HT1080 (cell line): ENCODE measurements around the gene CDH23. TPM values are rescaled to one million over a fixed set of nuclear protein-coding genes. Genes with fewer than 3 reads are reported as not detected.

ENCODE experiments used
- DNase-seq: peaks from one replicate; pipeline ENCODE4 v3.0.0-alpha.2; 2015; ENCODE audit warnings: low read depth
- total RNA-seq: library from RNA; depleted of rRNA; stranded (reverse); fragments of >200 nt; shearing (Covaris generic); gene quantifications from 2 replicates; pipeline ENCODE4 v1.2.3, GENCODE V29; 2014

Gene CDH23
- total RNA-seq, 1 experiment from 2014 or later, result 0.23 TPM

DNA sequence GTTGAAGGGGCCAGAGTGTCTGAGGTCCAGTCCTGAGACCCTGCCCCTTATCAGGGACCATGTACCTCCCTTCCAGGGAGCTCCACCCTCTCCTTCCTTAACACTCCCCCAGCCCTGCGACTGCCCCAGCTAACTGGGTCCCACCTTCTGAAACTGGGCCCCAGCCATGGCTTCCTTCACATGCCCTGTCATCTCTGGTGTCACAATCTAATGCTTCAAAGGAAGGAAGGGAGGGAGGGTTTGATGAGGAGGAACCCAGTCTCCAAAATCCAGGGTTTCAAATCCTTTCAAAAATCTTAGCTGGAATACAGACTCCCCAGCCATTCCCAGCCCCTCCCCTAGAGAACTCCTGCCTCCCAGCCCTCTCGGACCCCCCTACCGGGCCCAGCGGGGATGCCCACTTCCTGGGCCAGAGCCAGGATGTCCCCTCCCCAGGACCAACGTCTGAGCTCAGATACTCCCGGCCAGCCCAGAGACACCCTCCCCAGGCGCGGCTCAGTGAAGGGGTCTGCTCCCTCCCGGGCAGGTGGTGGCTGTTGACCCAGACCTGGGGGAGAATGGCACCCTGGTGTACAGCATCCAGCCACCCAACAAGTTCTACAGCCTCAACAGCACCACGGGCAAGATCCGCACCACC is 304.9 kb downstream of the CDH23 start:
- DNase-seq, result no peak

DNA sequence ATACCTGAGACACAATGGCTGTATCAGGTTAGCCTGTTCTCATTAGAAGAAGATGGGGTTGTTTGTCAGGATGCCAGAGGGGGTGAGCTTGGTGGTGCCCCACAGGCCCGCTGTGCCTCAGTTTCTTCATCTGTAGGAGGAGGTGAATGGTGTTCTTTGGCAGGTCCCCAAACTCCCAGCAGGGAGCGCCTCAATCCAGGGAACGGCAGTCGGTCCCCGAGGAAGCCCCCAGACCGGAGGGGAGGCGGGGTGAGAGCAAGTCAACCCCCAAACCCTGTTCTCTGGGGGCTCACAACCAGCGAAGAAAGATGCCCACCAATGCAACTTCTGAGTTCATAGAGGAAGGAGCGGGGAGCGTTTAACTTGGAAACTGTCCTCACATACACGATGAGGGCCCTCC is 306.9 kb downstream of the CDH23 start:
- DNase-seq, result no peak

DNA sequence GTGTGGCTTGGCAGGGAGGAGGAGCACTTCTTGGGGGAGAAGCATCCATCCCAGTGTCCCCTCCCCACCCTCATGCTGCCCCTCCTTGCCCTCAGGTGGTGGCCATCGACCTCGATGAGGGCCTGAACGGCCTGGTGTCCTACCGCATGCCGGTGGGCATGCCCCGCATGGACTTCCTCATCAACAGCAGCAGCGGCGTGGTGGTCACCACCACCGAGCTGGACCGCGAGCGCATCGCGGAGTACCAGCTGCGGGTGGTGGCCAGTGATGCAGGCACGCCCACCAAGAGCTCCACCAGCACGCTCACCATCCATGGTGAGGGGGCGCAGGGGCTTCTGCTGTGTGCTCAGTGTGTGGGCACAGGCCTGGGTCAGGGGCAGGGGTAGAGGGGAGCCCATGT is 308.1 kb downstream of the CDH23 start:
- DNase-seq, result no peak

DNA sequence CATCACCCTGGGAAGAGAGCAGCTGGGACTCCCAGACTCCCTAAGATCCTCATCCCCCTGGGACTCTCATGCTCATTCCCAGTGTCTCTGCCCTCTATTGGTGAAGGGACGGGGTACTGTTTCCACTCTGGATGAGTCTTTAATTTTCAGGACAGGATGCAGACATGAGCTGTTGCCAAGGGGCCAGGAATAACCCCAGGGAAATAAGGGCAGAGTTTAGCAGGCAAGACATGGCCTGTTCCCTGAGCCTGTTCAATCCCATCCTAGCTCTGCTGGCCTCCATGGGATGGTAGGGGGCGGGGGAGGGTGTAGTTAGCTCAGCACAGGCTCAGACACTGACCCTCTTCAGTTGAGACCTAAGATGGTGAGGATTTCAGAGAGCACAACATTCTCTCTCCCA is 308.9 kb downstream of the CDH23 start:
- DNase-seq, result no peak

DNA sequence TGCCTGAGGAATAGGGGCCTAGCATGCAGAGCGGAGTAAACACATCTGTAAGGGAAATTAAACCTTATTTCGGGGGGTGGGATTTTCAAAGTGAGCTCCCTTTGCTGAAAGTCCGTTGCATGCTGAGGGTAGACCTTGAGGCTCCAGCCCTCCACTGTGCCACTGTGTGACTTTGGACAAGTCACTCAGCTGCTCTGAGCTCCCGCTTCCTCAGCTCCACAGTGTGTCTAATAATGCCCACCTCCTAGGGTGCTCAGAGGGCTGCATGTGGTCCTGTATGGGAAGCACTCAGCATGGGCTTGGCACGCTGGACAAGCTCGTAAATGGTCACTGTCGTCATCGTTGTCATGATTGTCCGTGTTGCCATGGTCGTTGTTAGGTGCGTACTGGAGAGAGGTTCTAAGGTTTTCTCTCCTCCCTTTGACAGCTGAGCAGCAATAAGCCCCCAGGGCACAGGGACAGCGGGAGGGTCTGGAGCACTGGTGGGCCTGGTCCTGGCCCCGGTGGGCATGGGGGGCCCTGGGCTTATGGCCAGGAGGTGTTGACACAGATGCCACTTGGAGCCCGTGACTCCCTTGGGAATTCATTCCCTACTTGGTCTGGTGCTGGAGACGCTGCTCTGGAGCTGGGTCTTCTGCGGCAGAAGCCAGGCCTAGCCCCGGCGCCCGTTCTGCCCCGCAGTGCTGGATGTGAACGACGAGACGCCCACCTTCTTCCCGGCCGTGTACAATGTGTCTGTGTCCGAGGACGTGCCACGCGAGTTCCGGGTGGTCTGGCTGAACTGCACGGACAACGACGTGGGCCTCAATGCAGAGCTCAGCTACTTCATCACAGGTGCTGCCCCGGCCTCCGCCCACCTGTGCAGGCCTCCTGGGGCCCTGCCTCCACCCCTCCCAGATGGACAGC is 309.7 kb downstream of the CDH23 start:
- DNase-seq, result no peak

DNA sequence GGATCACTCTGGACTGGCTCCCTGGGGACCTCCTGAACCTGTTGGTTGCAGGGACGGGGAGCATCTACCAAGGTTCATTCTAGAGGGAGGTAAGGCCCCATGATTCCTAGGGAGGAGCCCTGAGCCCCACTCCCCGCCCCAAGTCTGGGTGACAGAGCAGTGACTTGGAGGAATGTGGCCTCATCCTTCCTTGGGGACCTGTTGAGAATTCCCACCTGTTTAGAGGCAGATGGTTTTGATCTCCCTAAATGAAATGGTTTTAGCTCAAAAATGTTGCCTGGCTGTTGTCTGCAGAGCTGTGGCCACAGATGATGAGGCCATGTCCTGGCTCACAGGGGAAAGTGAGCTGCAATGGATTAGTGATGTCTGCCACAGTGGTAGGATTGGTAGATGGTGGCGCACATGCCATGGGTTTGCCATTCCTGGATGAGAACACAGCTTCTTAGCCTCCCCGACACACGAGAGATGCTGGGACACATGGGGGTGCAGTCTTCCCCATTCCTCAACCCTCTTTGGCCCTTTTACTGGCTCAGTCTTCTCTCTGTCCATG is 310.6 kb downstream of the CDH23 start:
- DNase-seq, result no peak

DNA sequence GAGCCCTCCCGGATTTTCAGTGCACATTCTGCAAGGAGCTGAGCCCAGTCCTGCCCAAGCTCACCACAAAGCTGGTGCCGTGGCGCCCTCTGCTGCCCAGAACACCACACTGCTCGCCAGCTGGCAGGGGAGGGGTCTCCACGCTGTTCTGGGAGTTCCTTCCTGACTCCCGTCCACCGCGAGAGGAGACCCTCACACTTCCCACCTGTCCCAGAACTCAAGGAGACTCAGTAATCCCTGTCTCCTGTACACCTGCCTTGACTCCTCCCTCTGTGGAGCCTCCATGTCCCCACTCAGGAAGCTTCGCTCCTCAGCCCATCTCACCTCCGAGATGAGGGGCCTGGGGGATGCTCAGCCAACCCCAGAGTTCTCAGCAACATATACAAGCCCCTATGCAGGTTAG is 311.6 kb downstream of the CDH23 start:
- DNase-seq, result no peak

DNA sequence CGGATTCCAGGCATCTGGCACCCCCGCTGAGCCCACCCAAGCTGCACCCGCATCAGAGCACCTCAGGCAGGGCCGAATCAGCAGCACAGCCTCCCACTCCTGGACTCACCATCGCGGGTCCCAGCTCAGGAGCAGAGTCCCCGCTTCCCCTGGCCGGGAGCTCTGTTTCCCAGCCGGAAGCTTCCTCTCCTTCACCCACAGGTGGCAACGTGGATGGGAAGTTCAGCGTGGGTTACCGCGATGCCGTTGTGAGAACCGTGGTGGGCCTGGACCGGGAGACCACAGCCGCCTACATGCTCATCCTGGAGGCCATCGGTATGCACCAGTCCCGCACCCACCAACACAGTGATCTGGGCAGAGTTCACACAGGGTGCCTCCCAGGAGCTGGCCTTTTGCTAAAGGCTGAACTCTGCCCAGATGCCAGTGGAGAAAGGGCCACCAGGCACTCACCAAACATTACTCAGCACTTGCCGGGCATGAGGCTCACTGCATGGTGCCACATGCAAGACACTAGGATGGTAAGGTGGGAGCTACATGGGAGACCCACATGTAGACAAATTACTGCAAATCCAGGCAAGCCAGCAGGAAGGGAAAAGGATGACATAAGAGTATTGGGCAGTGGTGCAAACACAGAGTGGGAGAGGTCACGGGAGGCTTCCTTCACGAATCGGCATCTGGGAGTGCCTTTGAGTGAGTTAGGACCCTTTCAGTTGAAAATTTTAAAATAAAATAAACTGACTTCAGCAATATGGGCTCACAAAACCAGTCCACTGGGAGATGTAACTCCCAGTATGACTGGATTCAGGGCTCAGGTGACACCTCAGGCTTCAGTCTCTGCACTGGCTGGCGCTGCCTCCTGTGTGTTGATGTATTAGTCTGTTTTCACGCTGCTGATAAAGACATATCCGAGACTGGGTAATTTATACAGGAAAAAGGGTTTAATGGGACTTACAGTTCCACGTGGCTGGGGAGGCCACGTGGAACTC is 312.5 kb downstream of the CDH23 start:
- no peak for DNase-seq

DNA sequence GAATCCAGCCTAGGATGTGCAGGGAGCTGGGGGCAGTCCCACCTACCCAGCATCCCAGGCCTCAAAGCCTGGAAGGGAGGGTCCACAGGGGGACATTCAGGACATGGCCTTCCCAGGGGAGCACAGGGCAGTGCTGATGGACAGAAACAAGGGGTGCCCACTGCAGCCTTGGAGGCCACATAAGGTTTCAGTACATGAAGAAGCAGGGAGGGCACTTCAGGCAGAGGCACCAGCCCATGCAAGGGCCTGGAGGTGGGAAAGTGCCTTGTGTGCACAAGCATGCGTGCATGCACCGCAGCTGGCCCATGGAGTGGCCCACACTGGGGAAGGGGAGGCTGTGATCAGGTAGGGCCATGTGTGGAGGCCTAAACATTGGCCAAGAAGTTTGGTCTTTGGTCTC is 313.8 kb downstream of the CDH23 start:
- DNase-seq, result no peak

DNA sequence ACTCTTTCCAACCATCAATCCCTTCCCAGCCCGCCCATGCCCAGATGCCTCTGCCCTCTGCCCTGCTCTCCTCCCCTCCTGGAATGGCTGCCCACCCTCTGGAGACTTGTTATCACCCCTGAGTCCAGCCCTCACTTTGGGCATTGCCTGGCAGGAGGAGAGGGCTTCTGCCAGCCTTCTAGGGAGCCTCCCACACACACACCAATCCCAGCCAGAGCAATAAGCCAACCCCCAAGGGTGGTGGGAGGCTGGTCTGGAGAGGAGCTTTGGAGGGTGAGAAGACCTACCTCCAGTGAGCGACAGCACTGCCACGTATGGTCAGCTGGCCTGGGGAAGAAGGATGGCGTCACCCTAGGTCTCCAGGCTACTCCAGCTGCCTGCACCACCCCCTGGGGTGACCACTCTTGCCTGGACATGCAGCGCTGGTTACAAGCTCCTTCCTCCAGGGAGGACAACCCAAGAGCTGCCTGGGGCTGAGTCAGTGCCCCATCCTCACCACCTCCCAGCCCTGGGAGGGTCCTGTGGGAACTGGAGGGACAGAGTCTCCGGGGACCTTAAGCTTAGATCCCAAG is 314.4 kb downstream of the CDH23 start:
- DNase-seq, result no peak

DNA sequence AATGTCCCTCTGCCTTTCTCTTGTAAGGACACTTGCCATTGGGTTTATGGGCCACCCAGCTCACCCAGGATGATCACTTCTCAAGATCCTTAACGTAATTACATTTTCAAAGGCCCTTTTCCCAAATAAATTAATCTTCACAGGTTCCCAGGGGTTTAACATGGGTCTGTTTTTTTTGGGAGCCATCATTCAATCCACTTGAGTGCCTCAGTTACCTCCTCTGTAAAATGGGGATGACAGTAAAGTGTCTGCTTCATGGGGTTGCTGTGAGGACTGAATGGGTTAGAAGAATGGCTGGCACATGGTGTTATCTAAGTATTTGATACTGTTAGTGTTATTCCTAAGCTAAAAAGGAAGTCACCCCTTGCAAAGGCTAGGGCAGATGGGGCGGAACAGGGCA is 315.4 kb downstream of the CDH23 start:
- DNase-seq, result no peak

DNA sequence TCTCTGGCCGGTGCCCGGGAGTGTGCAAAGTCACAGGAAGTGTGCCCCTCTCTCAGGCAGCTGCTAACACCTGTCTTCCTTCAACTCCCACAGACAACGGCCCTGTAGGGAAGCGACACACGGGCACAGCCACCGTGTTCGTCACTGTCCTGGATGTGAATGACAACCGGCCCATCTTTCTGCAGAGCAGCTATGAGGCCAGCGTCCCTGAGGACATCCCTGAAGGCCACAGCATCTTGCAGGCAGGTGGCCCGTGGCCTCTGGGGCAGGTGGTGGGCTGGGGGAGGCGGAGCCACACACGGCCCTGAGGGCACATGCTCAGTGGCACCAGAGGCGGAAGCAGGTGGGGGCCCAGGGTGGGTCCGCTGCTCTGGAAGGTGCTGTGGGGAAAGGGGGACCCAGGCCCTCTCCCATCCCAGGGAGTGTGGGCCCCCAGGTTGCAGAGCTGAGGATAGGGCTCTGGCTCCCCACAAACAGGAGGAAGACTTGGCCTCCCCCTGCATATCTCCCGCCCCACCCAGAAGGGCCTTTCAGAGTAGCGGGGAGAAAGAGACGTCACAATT is 315.9 kb downstream of the CDH23 start:
- no peak for DNase-seq

DNA sequence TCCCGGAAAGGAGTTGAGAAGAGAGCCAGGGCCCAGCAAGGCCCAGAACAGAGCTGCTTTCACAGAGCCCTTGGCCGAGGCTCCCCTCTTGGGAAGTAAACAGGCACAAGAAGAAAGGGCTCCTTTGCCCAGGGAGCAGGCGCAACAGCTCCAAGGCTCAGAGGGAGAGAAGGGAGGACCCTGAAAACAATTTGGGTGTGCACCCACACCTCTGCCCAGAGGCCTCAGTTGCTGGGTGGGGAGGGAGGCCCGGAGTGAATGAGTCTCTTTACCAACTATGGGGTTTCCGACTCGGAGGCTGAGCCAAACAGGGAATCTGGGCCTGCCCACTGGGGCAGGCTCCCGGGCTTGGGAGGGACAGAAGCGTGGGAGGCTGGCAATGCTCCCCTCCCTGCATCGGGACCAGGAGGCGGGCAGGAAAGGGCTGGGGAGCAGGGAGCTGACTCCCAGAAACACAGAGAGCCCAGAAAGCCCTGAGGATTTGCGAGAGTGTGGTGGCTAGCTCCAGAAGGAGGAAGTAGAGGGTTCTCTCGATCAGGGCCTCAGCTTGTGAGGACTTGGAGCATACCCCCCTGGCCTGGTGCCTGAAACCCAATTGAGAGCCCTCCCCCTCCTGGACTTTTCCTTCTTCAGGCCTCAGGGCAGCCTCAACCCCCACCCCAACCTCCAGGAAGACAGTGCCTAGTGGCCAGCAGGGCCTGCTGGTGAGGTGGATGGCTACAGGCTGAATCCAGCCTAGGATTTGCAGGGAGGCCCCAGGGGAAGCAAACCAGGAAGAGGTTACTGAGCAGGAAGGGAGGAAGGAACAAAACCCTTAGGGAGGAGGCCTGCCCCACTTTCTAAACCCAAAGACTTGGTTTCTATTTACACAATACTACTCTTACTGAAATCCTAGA is 316.7 kb downstream of the CDH23 start:
- no peak for DNase-seq

DNA sequence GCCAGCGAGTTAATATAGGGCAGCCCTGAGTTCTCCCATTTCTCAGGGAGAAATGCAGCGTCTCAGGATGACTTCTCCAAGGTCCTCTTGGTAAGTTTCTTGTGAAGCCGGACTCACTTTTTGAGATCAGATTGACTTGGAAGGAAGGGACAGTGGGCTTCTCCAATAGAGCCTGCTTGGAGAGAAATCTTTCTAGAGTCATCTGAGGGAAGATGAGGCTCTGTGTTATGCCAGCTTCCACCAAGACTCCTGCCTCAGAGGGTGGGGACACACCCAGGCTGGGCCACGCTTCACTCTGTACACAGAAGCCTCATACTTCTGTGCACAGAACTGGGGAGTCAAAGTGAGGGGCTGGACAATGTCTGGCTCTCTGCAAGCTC is 317.3 kb downstream of the CDH23 start:
- DNase-seq, result no peak

DNA sequence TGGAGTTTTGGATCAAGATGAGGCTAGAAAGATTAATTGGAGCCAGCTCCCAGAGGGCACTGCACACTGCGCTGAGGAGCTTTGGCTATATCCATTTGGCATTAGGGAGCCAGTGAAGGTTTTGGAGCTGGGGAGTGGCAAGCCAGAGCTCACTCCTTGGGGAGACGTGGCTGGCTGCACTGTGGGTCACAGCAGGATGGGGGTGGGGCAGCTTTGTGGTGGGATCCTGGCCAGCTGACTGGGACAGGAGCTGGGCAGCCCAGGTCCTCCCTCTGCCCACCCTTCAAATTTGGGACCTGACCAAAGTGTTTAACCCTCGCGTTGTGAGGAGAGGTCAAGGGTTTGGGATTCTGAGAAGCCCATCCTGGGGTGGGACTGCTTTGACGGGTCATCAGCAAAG is 317.9 kb downstream of the CDH23 start:
- DNase-seq, result no peak

DNA sequence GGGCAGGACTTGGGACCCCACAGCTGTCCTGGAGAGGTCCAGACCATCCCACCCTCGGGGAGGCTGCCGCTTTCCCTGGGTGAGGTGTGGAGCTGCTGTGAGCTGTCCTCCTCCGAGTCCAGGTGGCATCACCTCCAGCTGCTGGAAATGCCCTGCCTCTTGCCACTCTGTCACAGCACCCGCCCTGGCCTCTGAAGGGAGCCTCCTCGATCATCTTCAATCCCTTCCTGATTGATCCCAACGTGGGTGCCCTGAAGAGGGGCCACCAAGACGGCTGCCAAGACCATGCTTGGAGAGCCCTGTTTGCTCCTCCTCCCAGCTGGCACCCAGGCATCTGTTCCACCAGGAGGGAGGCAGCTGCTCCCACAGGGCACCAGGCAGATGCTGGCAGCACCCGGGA is 318.3 kb downstream of the CDH23 start:
- DNase-seq, result no peak

DNA sequence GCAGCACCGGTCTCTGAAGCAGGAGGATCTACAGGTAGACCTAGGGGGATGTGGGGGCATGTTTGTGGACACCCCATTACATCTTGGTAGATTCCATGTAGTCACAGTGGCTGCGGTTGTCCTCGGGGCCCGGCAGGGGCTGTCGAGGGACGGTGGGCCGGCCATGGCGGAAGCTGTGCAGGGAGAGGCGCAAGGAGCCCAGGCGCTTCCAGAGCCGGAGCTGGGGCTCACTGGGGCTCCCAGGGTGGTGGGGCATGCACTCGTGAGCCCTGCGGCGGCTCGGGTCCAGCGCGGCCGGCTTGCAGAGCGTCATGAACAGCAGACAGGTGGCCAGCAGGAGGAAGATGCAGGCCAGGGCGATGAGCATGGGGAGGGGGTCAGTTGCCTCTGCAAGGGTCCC is 319.1 kb downstream of the CDH23 start:
- DNase-seq, result no peak

DNA sequence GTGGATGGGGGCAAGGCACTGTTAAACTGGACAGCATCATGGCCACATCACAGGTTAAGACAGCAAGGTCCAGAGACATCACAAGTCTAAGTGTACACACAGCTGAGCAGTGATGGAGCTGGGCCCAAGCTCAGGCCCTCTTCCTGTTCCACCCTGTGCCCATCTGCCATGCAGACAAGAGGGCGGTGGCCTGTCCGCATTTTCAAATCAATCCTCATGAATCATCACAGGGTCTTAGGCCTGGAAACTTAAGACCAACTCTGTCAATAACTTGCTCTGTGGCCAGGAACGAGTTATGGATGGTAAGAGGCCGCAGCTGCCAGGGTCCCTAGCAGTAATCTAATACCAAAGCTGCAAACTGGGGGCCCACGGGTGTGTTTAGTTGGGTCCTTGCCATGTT is 319.7 kb downstream of the CDH23 start:
- DNase-seq, result no peak

DNA sequence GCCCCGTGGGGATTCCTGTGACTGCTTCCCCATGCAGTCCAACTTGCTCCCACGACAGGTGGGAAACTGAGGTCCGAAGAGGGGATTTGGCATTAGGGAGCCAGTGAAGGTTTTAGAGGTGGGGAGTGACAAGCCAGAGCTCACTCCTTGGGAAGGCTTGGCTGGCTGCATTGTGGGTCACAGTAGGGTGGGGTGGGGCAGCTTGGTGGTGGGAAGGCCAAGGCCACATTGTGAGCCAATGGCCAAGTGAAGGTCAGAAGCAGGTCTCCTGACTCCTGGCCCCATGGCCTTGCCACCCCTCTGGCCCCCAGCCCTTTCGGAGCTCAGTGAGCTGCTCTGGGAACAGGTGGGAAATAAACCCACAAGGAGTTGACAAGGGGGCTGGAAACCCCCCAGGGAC is 320.3 kb downstream of the CDH23 start:
- DNase-seq, result no peak

DNA sequence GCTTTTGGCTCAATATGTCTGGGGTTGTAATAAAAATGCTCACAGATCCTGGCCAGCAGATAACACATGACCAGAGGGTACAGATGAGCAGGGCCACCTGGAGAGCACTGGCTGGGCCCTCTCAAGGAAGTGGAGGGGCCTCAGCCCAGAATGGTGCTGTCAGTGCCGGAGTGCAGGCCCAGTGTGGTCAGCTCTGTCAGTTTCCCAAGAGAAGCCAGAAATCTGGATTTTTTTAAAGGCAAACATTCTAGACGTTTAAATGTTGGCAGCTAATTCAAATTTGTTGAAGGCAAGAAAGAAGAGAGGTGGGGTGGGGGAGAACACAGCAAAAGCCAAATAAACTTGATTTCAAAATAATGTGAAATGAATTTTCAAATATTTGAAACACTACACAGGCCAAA is 320.8 kb downstream of the CDH23 start:
- DNase-seq, result no peak
